ENCODE data around the gene CD99.

DNA sequence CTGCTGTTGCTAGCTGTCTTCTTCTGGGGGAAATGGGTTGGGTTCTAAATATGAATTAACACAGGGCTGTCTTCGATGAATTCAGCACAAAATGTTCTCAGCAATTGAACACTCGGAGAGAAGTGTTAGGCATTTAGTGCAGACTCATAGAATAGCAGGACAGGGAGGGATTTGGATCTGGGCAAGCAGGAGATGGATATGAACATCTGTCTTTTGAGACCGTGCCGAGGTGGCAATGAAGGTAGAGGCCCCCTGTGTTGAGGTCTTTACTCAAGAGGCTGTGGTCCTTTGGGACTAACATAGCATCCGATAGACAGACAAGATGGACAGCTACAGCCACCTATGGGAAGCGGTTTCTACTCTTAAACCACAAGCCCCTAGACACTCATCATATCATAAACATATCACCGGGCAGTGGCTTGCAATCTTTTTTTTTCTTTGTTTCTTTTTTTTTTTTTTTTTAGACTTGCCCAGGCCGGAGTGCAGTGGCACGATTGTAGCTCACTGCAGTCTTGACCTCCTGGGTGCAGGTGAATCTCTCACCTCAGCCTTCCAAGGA is 6.7 kb downstream of the CD99 start:
- TF ChIP-seq, protein P1, sequence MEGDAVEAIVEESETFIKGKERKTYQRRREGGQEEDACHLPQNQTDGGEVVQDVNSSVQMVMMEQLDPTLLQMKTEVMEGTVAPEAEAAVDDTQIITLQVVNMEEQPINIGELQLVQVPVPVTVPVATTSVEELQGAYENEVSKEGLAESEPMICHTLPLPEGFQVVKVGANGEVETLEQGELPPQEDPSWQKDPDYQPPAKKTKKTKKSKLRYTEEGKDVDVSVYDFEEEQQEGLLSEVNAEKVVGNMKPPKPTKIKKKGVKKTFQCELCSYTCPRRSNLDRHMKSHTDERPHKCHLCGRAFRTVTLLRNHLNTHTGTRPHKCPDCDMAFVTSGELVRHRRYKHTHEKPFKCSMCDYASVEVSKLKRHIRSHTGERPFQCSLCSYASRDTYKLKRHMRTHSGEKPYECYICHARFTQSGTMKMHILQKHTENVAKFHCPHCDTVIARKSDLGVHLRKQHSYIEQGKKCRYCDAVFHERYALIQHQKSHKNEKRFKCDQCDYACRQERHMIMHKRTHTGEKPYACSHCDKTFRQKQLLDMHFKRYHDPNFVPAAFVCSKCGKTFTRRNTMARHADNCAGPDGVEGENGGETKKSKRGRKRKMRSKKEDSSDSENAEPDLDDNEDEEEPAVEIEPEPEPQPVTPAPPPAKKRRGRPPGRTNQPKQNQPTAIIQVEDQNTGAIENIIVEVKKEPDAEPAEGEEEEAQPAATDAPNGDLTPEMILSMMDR (IDR thresholded peaks at IDR 0.05) = no peak
- no peak for TF ChIP-seq POLR2A (IDR thresholded peaks at IDR 0.05)

Measured in vagina (tissue), 2 donors.